NCI-H187 (cell line): Measurements from ENCODE around the gene LCK.
"Not testable (repeated sequence)": the region's sequence is repeated elsewhere in the genome, so short reads cannot be mapped to it uniquely, and the experiment has no call there.

ENCODE experiments used
- DNase-seq, 2 experiments: peaks; one replicate each; lab custom pipeline; 2025; lab: John Stamatoyannopoulos, UW

The LCK gene

GRCh38 chr1:32274646-32275340, 23.7 kb downstream of the LCK start:
- no peak for DNase-seq

DNA sequence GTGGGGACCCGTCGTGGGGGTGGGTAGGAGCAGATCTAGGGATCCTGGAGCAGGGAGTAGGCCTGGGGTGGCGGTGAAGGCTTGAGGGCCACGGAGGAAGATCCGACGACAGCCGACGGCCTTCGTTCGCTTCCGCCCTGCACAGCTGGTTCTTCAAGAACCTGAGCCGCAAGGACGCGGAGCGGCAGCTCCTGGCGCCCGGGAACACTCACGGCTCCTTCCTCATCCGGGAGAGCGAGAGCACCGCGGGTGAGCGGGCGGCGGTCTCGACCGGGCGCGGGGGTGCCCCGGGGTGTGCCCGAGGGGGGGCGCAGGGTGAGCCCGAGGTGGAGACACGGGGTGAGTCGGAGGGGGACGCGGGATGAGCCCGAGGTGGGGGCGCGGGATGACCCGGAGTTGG, 24.4 kb downstream of the LCK start:
- no peak for DNase-seq

GRCh38 chr1:32276032-32276782, 25.1 kb downstream of the LCK start:
- DNase-seq = no peak

GRCh38 chr1:32284777-32285176, 33.7 kb downstream of the LCK start:
- not testable (repeated sequence) for DNase-seq

- no peak for DNase-seq
Measured at GRCh38 chr1:32285658-32286057, 34.6 kb downstream of the LCK start.

- no peak for DNase-seq
Measured at GRCh38 chr1:32286763-32287162, 35.7 kb downstream of the LCK start.

DNA sequence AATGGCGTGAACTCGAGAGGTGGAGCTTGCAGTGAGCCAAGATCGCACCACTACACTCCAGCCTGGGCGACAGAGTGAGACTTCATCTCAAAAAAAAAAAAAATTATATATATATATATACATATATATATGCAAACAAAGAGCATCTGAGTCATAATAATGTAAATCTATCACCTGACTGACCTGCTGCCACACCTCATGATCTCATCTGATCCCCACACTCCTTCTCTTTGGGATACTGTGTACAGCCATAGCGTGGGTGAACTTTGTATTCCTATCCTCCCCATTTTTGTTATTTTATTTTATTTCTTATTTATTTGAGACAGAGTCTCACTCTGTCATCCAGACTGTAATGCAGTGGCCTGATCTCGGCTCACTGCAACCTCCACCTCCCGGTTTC, 38.2 kb downstream of the LCK start:
- no peak for DNase-seq

GRCh38 chr1:32291145-32291707, 40.2 kb downstream of the LCK start:
- no peak for DNase-seq

DNA sequence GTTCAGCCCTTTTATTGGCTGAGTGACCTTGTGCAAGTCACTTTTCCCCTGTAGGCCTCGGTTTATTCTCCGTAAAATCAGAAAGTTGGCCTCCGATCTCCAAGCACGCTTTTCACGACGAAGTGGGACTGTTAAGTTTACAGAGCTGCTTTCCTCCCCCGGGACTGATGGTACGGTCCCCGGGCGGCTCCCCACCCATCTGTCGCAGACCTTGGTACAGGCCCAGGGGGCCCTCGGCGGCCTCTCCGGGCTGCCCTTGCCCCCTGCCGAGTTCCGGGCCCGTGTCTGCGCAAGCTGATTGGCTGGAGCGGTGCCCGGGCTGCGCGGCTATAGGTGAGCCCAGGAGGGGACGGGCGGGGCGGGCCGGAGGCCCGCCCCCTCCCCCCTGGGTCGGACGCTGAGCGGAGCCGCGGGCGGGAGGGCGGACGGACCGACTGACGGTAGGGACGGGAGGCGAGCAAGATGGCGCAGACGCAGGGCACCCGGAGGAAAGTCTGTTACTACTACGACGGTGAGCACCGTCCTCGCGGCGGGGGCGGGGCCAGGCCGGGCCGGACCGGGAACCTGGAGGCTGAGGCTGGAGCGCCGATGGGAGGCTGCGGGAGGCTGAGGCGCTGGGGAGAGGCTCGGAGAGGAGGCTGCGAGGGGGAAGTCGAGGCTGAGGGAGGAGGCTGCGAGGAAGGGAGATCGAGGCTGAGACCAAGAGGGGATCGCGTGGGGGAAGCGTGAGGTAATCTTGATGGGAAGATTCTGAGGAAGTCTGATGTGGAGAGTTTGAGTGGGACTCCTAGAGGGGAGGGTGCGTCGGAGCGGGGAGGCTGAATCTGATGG, 40.9 kb downstream of the LCK start, which contains the start of gene HDAC1:
Gene HDAC1, plus strand, starts transcription at position 376 of the 831 bp plus-strand sequence. Its CDS starts 87 bp downstream, at position 463.
- DNase-seq = peak; percentile 84 to 94

- not testable (repeated sequence) for DNase-seq
Measured at GRCh38 chr1:32298211-32298610, 47.1 kb downstream of the LCK start.

GRCh38 chr1:32299327-32299726, 48.3 kb downstream of the LCK start:
- no peak for DNase-seq

- DNase-seq = no peak
Measured at GRCh38 chr1:32303358-32303757, 52.3 kb downstream of the LCK start.

GRCh38 chr1:32303997-32304622, 53.0 kb downstream of the LCK start:
- DNase-seq = no peak

- DNase-seq = no peak
Measured at GRCh38 chr1:32305310-32305709, 54.2 kb downstream of the LCK start.

- DNase-seq = no peak
Measured at GRCh38 chr1:32307324-32307723, 56.3 kb downstream of the LCK start.

- no peak for DNase-seq
Measured at GRCh38 chr1:32309960-32310359, 58.9 kb downstream of the LCK start.

- peak; percentile 41 to 44 for DNase-seq
Measured at GRCh38 chr1:32311709-32312393, 60.8 kb downstream of the LCK start.

GRCh38 chr1:32316903-32317277, 65.8 kb downstream of the LCK start:
- no peak for DNase-seq

DNA sequence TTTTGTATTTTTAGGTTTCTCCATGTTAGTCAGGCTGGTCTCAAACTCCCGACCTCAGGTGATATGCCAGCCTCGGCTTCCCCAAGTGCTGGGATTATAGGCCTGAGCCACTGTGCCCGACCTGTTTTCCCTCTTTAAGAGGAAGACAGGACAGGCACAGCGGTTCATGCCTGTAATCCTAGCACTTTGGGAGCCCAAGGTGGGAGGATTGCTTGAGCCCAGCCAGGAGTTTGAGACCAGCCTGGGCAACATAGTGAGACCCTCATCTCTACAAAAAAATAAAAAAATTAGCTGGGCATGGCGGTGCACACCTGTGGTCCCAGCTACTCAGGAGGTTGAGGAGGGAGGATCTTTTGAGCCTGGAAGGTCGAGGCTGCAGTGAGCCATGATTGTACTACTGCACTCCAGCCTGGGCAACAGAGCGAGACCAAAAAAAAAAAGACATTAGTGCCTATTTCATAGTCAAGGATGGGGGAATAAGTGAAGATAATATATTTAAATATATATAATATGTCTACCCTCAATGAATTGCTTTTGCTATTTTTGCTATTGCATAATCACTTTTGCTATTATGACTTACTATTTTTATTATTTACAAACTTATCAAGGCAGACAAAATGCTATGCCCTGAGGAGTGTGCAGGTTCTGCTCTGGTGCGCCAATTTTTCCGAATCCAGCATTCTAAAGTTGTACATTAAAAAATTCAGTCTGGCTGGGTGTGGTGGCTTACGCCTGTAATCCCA, 67.2 kb downstream of the LCK start:
- DNase-seq = no peak

GRCh38 chr1:32321712-32322291, 70.7 kb downstream of the LCK start:
- no peak for DNase-seq
